GM23338 (cell line): ENCODE measurements around the gene PDS5A.

Experiments
- CREB1 ChIP-seq: fragments of 250-450 bp; sonication (Bioruptor Pico); IDR thresholded peaks from 2 replicates; pipeline ENCODE4 v1.5.0; 2020; ENCODE audit warnings: low read depth, mild to moderate bottlenecking, moderate library complexity
- CTCF ChIP-seq, 2 experiments: fragments of 200-600 bp in 1 of 2; sonication (generic) in 1 of 2; conservative IDR thresholded peaks; 2 replicates each; pipeline versions ENCODE4 v1.5.1 to v1.6.1; 2016 to 2017; ENCODE audit warnings: antibody characterized with exemption in 2 of 2, low read depth in 2 of 2, mild to moderate bottlenecking in 2 of 2, moderate library complexity in 1 of 2
- EZH2 ChIP-seq: fragments of 200-600 bp; sonication (generic); IDR thresholded peaks from one replicate; pipeline ENCODE4 v1.8.0; 2017; ENCODE audit warnings: antibody characterized with exemption, mild to moderate bottlenecking, low read depth; ENCODE audit not compliant: unreplicated experiment
- NANOG ChIP-seq: IDR thresholded peaks from 2 replicates; pipeline ENCODE4 v1.6.1; 2016; ENCODE audit warnings: antibody characterized with exemption, borderline replicate concordance
- POLR2AphosphoS5 ChIP-seq: IDR thresholded peaks from 2 replicates; pipeline ENCODE4 v1.6.1; 2016; ENCODE audit warnings: antibody characterized with exemption, low read depth

- no peak for TF ChIP-seq CTCF (conservative IDR thresholded peaks at IDR 0.05; ENCODE audit: low read depth in 2 of 2)
- no peak for TF ChIP-seq POLR2AphosphoS5
- TF ChIP-seq EZH2, result no peak
- TF ChIP-seq CREB1, result no peak
- TF ChIP-seq NANOG, result no peak
Measured at GRCh38 chr4:39970671-39971640, 6.8 kb downstream of the PDS5A start.
